WTC11 (cell line): ENCODE data around the gene PRELID1. TPM values are rescaled to one million over a fixed set of nuclear protein-coding genes. Genes with fewer than 3 reads are reported as not detected.

Experiments used
- ATAC-seq: fragments of 200-7000 bp; cut with Tn5 transposase; 2 replicates; pipeline ENCODE4 v1.10.0; 2021; ENCODE audit warnings: mild to moderate bottlenecking, moderate library complexity
- CTCF ChIA-PET: fragments of 300-600 bp; sonication (Branson Sonifier 250); formaldehyde crosslinking; loops from one replicate; lab custom pipeline; 2021; ENCODE audit warnings: antibody characterized with exemption; lab: Charles Lee
- POLR2A ChIA-PET: fragments of 350-600 bp; sonication (Branson Sonifier 250); formaldehyde crosslinking; loops from one replicate; lab custom pipeline; 2021; ENCODE audit warnings: antibody characterized with exemption; lab: Charles Lee
- DNase-seq: peaks from one replicate; pipeline ENCODE4 v3.0.0; 2021; ENCODE audit warnings: low spot score
- H3K27ac Mint-ChIP-seq: 2 replicates; pipeline ENCODE4 v1.8.0; 2021; ENCODE audit warnings: mixed read lengths
- H3K27me3 Mint-ChIP-seq: 2 replicates; pipeline ENCODE4 v1.8.0; 2021; ENCODE audit warnings: low read depth, mild to moderate bottlenecking, moderate library complexity, mixed read lengths
- H3K36me3 Mint-ChIP-seq: 2 replicates; pipeline ENCODE4 v1.8.0; 2021; ENCODE audit warnings: mixed read lengths
- H3K4me1 Mint-ChIP-seq: 2 replicates; pipeline ENCODE4 v1.8.0; 2022; ENCODE audit warnings: mixed read lengths
- H3K4me3 Mint-ChIP-seq: 2 replicates; pipeline ENCODE4 v1.8.0; 2021; ENCODE audit warnings: mild to moderate bottlenecking, moderate library complexity, mixed read lengths
- H3K9me3 Mint-ChIP-seq: 2 replicates; pipeline ENCODE4 v1.8.0; 2021; ENCODE audit warnings: mixed read lengths
- CBFB ChIP-seq: sonication (generic); formaldehyde crosslinking; IDR thresholded peaks from 2 replicates; pipeline ENCODE4 v1.8.1; 2022; ENCODE audit warnings: mild to moderate bottlenecking, low read depth, missing genetic modification reagents
- EMX1 ChIP-seq: fragments of 250-450 bp; sonication (Bioruptor Pico); IDR thresholded peaks from 2 replicates; pipeline ENCODE4 v1.8.0; 2021; ENCODE audit warnings: mild to moderate bottlenecking
- ERG ChIP-seq: fragments of 250-450 bp; sonication (Bioruptor Pico); IDR thresholded peaks from 2 replicates; pipeline ENCODE4 v1.8.0; 2021; ENCODE audit warnings: mild to moderate bottlenecking
- ESRRA ChIP-seq: sonication (generic); formaldehyde crosslinking; IDR thresholded peaks from 2 replicates; pipeline ENCODE4 v1.8.1; 2022; ENCODE audit warnings: mild to moderate bottlenecking, missing genetic modification reagents, borderline replicate concordance
- FOXJ3 ChIP-seq: sonication (generic); formaldehyde crosslinking; IDR thresholded peaks from 2 replicates; pipeline ENCODE4 v1.9.0; 2021; ENCODE audit warnings: missing genetic modification reagents, mild to moderate bottlenecking, borderline replicate concordance
- GRHL2 ChIP-seq: fragments of 250-450 bp; sonication (Bioruptor Pico); IDR thresholded peaks from 2 replicates; pipeline ENCODE4 v1.8.0; 2022; ENCODE audit warnings: mild to moderate bottlenecking, moderate library complexity; ENCODE audit not compliant: insufficient replicate concordance, severe bottlenecking
- MXD4 ChIP-seq: fragments of 250-450 bp; sonication (Bioruptor Pico); IDR thresholded peaks from 2 replicates; pipeline ENCODE4 v1.8.0; 2021; ENCODE audit warnings: mild to moderate bottlenecking, moderate library complexity, borderline replicate concordance
- MYBL2 ChIP-seq: sonication (generic); formaldehyde crosslinking; IDR thresholded peaks from 2 replicates; pipeline ENCODE4 v1.8.1; 2023; ENCODE audit warnings: mild to moderate bottlenecking, moderate library complexity, missing genetic modification reagents
- TEAD4 ChIP-seq: sonication (generic); formaldehyde crosslinking; IDR thresholded peaks from 2 replicates; pipeline ENCODE4 v1.8.0; 2022; ENCODE audit warnings: mild to moderate bottlenecking, missing genetic modification reagents
- USF1 ChIP-seq: sonication (generic); formaldehyde crosslinking; IDR thresholded peaks from 2 replicates; pipeline ENCODE4 v1.8.0; 2022; ENCODE audit warnings: mild to moderate bottlenecking, missing genetic modification reagents
- USF2 ChIP-seq: sonication (generic); formaldehyde crosslinking; IDR thresholded peaks from 2 replicates; pipeline ENCODE4 v1.8.1; 2023; ENCODE audit warnings: mild to moderate bottlenecking, missing genetic modification reagents, moderate library complexity
- ZNF416 ChIP-seq: fragments of 250-450 bp; sonication (Bioruptor Pico); IDR thresholded peaks from 2 replicates; pipeline ENCODE4 v1.9.0; 2021; ENCODE audit warnings: mild to moderate bottlenecking, inconsistent platforms
- ZNF425 ChIP-seq: fragments of 250-450 bp; sonication (Bioruptor Pico); conservative IDR thresholded peaks from 2 replicates; pipeline ENCODE4 v1.9.0; 2021; ENCODE audit warnings: mild to moderate bottlenecking
- total RNA-seq: library from RNA; stranded (reverse); gene quantifications from 3 replicates; pipeline ENCODE4 v1.2.3, GENCODE V29; 2021
- TF ChIP-seq, protein P1 (sequence below): sonication (generic); formaldehyde crosslinking; IDR thresholded peaks from 2 replicates; pipeline ENCODE4 v1.8.1; 2022; ENCODE audit warnings: mild to moderate bottlenecking, missing genetic modification reagents, moderate library complexity, borderline replicate concordance
- TF ChIP-seq, protein P2 (sequence below): fragments of 250-450 bp; sonication (Bioruptor Pico); IDR thresholded peaks from 2 replicates; pipeline ENCODE4 v1.9.0; 2021; ENCODE audit warnings: moderate library complexity, mild to moderate bottlenecking, inconsistent platforms, borderline replicate concordance
- TF ChIP-seq, protein P3 (sequence below): sonication (generic); formaldehyde crosslinking; conservative IDR thresholded peaks from 2 replicates; pipeline ENCODE4 v1.8.1; 2022; ENCODE audit warnings: mild to moderate bottlenecking, missing genetic modification reagents
- TF ChIP-seq, protein P4 (sequence below): sonication (generic); formaldehyde crosslinking; IDR thresholded peaks from 2 replicates; pipeline ENCODE4 v1.8.1; 2022; ENCODE audit warnings: low read depth, missing genetic modification reagents, borderline replicate concordance
- TF ChIP-seq, protein P5 (sequence below): sonication (generic); formaldehyde crosslinking; IDR thresholded peaks from 2 replicates; pipeline ENCODE4 v1.8.1; 2023; ENCODE audit warnings: mild to moderate bottlenecking, moderate library complexity, missing genetic modification reagents
- TF ChIP-seq, protein P6 (sequence below): sonication (generic); formaldehyde crosslinking; IDR thresholded peaks from 2 replicates; pipeline ENCODE4 v1.8.1; 2022; ENCODE audit warnings: mild to moderate bottlenecking, moderate library complexity, missing genetic modification reagents

Gene PRELID1
- total RNA-seq, 1 experiment from 2014 or later, result 273 TPM

- ATAC-seq, result no peak
- Mint-ChIP-seq H3K27me3 (no peaks in the 10 kb centered on the region), H3K4me1 (peaks cover 11% of the 10 kb centered on the region), H3K36me3 (peaks cover 85% of the 10 kb centered on the region), H3K27ac (peak overlapping the region; percentile 91), H3K9me3 (no peaks in the 10 kb centered on the region), H3K4me3 (no peak overlapping the region)
- DNase-seq, result no peak
- CTCF ChIA-PET, result interaction anchor here (0.9 kb wide), 1 partner anchor 156 kb away, joined by 3 read pairs; no protein-coding TSS in a partner anchor
- TF ChIP-seq ZNF425, result no peak
- TF ChIP-seq, protein P1, sequence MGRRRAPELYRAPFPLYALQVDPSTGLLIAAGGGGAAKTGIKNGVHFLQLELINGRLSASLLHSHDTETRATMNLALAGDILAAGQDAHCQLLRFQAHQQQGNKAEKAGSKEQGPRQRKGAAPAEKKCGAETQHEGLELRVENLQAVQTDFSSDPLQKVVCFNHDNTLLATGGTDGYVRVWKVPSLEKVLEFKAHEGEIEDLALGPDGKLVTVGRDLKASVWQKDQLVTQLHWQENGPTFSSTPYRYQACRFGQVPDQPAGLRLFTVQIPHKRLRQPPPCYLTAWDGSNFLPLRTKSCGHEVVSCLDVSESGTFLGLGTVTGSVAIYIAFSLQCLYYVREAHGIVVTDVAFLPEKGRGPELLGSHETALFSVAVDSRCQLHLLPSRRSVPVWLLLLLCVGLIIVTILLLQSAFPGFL, result no peak
- no peak for TF ChIP-seq USF1 (CRISPR knock-in tag)
- no peak for TF ChIP-seq CBFB
- no peak for TF ChIP-seq MXD4 (CRISPR knock-in tag)
- TF ChIP-seq, protein P2, sequence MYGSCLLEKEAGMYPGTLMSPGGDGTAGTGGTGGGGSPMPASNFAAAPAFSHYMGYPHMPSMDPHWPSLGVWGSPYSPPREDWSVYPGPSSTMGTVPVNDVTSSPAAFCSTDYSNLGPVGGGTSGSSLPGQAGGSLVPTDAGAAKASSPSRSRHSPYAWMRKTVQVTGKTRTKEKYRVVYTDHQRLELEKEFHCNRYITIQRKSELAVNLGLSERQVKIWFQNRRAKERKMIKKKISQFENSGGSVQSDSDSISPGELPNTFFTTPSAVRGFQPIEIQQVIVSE (CRISPR knock-in tag), result no peak
- TF ChIP-seq ERG, result no peak
- TF ChIP-seq, protein P3, sequence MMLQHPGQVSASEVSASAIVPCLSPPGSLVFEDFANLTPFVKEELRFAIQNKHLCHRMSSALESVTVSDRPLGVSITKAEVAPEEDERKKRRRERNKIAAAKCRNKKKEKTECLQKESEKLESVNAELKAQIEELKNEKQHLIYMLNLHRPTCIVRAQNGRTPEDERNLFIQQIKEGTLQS (CRISPR knock-in tag), result no peak
- no peak for TF ChIP-seq MYBL2
- TF ChIP-seq, protein P4, sequence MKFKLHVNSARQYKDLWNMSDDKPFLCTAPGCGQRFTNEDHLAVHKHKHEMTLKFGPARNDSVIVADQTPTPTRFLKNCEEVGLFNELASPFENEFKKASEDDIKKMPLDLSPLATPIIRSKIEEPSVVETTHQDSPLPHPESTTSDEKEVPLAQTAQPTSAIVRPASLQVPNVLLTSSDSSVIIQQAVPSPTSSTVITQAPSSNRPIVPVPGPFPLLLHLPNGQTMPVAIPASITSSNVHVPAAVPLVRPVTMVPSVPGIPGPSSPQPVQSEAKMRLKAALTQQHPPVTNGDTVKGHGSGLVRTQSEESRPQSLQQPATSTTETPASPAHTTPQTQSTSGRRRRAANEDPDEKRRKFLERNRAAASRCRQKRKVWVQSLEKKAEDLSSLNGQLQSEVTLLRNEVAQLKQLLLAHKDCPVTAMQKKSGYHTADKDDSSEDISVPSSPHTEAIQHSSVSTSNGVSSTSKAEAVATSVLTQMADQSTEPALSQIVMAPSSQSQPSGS, result no peak
- TF ChIP-seq ZNF416 (CRISPR knock-in tag), result no peak
- TF ChIP-seq GRHL2 (CRISPR knock-in tag), result no peak
- TF ChIP-seq, all 79 proteins: peak for 0
- POLR2A ChIA-PET, result no interaction called here
Observed at GRCh38 chr5:177269976-177270375, 33.6 kb upstream of the PRELID1 start.

DNA sequence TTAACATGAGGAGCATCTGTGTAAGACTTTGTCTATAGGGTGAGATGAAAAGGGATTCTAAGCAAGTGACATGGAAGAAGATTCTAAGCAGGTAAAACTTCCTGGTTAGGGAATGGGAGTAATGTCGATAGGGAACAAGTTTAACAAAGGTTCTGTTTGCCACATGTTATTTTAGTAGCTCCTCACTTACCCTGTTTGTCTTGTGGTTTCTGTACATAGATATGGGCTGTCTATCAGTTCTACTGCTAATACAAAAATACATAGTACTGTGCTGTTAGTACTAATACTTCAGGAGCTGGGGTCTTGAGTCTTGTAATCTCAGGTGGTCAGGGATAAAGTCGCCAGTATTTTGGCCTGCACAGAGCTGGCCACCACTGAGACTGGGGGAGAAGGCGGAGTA, 32.9 kb upstream of the PRELID1 start:
- no peaks in the 10 kb centered on the region for H3K27me3 Mint-ChIP-seq
- H3K36me3 Mint-ChIP-seq, result peaks cover 83% of the 10 kb centered on the region
- ChIA-PET CTCF (interaction anchor here (0.9 kb wide), 1 partner anchor 157 kb away, joined by 3 read pairs; no protein-coding TSS in a partner anchor), POLR2A (no interaction called here)
- peak overlapping the region; percentile 44; the same call in 1 of the 2 replicates for H3K27ac Mint-ChIP-seq
- ATAC-seq (no peak), DNase-seq (no peak)
- no peaks in the 10 kb centered on the region for H3K9me3 Mint-ChIP-seq
- peaks cover 11% of the 10 kb centered on the region for H3K4me1 Mint-ChIP-seq
- no peak overlapping the region for H3K4me3 Mint-ChIP-seq
- TF ChIP-seq, protein P5, sequence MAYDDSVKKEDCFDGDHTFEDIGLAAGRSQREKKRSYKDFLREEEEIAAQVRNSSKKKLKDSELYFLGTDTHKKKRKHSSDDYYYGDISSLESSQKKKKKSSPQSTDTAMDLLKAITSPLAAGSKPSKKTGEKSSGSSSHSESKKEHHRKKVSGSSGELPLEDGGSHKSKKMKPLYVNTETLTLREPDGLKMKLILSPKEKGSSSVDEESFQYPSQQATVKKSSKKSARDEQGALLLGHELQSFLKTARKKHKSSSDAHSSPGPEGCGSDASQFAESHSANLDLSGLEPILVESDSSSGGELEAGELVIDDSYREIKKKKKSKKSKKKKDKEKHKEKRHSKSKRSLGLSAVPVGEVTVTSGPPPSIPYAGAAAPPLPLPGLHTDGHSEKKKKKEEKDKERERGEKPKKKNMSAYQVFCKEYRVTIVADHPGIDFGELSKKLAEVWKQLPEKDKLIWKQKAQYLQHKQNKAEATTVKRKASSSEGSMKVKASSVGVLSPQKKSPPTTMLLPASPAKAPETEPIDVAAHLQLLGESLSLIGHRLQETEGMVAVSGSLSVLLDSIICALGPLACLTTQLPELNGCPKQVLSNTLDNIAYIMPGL, result no peak
- TF ChIP-seq ESRRA (CRISPR knock-in tag), result no peak
- TF ChIP-seq, protein P6, sequence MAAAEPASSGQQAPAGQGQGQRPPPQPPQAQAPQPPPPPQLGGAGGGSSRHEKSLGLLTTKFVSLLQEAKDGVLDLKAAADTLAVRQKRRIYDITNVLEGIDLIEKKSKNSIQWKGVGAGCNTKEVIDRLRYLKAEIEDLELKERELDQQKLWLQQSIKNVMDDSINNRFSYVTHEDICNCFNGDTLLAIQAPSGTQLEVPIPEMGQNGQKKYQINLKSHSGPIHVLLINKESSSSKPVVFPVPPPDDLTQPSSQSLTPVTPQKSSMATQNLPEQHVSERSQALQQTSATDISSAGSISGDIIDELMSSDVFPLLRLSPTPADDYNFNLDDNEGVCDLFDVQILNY (CRISPR knock-in tag), result no peak
- TF ChIP-seq TEAD4 (CRISPR knock-in tag), result no peak
- TF ChIP-seq FOXJ3 (CRISPR knock-in tag), result no peak
- no peak for TF ChIP-seq EMX1
- no peak for TF ChIP-seq USF2 (CRISPR knock-in tag)
- TF ChIP-seq, protein P3 (CRISPR knock-in tag), result no peak
